ENCODE results near the gene DHRS13.

DHRS13 gene

DNA sequence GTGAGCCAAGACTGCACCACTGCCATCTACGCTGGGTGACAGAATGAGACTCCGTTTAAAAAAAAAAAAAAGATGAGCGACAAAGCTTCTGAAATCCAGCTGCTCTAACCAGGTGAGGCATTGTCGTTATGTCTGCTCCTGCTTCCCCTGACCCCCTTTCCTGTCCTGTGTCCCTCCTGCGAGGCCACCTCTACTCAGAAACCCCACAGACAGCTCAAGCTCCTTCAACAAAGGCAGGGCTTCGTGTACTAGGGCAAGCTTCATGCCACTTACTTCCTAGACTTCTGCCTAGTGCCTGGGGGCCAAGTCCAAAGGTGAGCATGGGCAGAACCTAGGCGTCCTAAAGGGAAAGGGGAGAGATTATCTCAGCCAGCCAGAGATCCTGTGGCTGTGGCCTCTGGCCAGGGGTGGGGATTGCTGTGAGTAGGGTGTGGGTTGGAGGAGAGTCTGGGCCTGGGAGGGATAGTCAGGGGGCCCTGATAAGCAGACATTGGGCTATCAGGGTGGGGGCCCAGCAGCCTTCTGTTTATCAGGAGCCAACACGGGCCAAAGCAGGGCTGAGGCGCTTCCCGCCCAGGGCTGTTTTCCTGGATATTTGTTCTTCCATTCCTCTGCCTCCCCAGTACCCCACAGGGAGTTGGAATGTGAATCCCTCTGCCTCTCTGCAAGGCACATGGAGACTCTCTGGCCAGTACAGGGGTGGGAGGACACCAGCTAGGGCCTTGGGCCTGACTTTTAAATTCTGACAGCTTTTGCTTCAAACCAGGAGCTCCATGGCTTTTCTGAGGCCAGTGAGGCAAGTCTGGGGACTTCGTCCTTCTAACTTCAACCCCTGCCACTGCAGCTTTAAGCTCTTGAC lies 37.7 kb downstream of the DHRS13 start:
- TF ChIP-seq, protein P1, sequence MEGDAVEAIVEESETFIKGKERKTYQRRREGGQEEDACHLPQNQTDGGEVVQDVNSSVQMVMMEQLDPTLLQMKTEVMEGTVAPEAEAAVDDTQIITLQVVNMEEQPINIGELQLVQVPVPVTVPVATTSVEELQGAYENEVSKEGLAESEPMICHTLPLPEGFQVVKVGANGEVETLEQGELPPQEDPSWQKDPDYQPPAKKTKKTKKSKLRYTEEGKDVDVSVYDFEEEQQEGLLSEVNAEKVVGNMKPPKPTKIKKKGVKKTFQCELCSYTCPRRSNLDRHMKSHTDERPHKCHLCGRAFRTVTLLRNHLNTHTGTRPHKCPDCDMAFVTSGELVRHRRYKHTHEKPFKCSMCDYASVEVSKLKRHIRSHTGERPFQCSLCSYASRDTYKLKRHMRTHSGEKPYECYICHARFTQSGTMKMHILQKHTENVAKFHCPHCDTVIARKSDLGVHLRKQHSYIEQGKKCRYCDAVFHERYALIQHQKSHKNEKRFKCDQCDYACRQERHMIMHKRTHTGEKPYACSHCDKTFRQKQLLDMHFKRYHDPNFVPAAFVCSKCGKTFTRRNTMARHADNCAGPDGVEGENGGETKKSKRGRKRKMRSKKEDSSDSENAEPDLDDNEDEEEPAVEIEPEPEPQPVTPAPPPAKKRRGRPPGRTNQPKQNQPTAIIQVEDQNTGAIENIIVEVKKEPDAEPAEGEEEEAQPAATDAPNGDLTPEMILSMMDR (IDR thresholded peaks at IDR 0.05; ENCODE audit: insufficient read depth, low read depth, low read length, missing control alignments): no peak
- no peak for DNase-seq (ENCODE audit: low read depth)
- no peak overlapping the region for H3K4me3 ChIP-seq (ENCODE audit: low read length)

DNA sequence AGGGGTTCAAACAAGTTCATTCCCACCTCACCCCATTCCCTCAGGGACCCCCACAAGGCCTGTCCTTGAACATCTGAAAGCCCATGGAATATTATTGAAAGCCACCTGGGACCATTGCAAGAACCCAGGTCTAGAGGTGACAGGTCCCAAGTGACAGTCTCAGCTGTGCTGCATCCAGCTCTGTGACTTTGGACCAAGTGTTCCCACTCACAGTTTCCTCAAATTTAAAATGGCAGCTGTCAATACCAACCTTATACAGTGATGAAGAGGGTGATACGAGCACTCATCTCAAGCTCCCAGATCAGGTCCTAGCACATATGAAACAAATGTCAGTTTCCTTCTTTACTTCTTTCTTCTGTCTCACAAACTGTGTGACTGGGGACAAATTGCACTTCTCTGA lies 38.9 kb downstream of the DHRS13 start:
- DNase-seq (ENCODE audit: low read depth): no peak
- no peak overlapping the region for H3K4me3 ChIP-seq (ENCODE audit: low read length)
- TF ChIP-seq, protein P1 (IDR thresholded peaks at IDR 0.05; ENCODE audit: insufficient read depth, low read depth, low read length, missing control alignments): no peak

DNA sequence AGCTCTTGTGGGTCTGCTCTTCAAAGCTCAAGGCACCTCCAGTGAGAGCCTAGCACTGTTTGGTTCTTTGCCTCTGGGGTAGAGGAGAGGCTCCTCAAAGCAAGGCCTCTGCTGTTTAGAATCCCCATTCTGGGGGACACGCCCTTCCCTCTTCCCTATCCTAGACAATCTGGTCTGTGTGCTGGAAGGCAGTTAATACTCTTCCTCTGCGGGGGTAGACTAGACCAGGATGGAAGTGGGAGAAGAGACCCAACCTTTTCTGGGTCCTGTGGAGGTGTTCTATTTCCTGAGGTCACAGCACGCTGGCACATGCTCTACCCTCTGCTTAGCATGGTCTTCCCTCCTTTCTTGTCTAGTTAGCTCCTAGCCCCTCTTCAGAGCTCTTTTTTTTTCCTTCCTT lies 40.3 kb downstream of the DHRS13 start:
- TF ChIP-seq, protein P1 (IDR thresholded peaks at IDR 0.05; ENCODE audit: insufficient read depth, low read depth, low read length, missing control alignments): no peak
- no peak overlapping the region for H3K4me3 ChIP-seq (ENCODE audit: low read length)
- no peak for DNase-seq (ENCODE audit: low read depth)

DNA sequence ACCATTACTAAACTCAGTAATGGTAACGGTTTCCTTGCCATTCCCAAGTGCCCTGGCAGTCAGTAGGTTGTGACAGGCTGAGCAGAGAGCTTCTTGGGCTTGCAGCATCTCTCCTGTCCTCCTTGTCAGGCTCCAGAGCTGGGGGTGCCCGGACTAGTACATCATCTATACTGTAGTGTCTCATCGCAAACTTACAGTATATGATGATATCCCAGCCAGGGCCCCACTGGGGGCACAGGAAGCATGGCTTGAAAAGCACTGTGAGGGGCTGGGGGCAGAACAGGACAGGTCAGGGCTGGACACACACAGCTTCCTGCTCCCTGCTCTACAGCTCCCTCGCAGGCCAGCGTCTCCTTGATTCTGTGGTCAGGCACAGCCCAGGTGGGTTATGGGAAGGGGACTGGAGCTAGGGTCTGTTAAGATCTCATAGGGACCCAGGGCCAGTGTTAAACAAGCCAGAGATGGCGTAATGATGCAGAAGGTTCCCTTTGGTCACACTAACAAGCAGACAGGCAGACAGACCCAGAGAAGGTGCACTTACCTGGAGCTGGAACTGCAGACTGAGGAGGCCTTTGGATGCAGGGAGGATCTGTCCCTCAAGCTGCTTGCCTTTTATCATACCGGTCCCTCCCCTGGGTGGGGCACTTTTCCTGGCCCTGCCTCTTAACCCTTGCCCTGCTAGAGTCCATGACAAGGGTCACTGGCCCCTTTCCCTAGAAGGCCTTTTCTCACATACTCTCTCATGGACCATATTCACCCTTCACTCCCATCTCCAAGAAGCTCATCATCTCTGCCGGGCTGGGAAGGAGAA lies 41.3 kb downstream of the DHRS13 start:
- TF ChIP-seq, protein P1 (IDR thresholded peaks at IDR 0.05; ENCODE audit: insufficient read depth, low read depth, low read length, missing control alignments): no peak
- no peak overlapping the region for H3K4me3 ChIP-seq (ENCODE audit: low read length)
- DNase-seq (ENCODE audit: low read depth): no peak

DNA sequence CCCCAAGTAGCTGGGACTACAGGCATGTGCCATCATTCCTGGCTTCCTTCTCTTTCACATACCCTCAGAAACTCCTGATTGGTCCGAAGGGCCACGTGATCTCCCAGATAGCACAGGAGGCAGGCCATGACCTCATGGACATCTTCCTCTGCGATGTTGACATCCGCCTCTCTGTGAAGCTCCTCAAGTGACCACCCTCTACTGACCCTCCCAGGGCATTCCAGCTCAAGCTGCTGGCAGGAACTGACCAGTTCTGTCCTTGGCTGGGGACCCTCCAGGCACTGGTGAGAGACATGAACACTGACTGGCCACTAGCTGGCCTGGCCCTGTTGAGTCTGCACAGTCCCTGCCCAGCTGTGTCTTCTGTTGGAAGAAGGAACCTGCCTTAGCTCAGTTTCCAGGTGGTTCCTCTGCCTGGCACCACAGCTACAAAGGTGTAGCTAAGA lies 42.5 kb downstream of the DHRS13 start:
- no peak overlapping the region for H3K4me3 ChIP-seq (ENCODE audit: low read length)
- TF ChIP-seq, protein P1 (IDR thresholded peaks at IDR 0.05; ENCODE audit: insufficient read depth, low read depth, low read length, missing control alignments): no peak
- DNase-seq (ENCODE audit: low read depth): no peak

DNA sequence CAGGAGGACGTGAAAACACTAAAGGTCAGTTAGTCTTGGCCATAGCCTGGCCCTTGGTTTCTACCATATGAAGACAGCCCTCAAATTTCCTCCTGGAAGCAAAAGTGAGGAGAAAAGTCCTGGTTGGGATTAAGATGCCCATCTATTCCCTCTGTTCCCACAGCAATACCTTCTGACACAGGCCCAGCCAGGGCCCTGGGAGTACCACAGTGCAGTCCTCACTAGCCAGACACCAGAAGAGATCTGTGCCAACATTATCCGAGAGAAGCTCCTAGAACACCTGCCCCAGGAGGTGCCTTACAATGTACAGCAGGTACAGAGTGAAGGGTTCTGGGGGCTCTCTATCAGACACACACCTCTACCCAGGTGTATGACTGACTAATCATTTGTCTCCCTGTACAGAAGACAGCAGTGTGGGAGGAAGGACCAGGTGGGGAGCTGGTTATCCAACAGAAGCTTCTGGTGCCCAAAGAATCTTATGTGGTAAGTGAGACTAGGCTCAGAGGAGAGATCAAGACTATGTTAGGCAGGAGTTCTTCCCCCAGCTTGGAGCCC lies 44.0 kb downstream of the DHRS13 start:
- TF ChIP-seq, protein P1 (IDR thresholded peaks at IDR 0.05; ENCODE audit: insufficient read depth, low read depth, low read length, missing control alignments): no peak
- H3K4me3 ChIP-seq (ENCODE audit: low read length): no peak overlapping the region
- no peak for DNase-seq (ENCODE audit: low read depth)
